CD14-positive monocyte (primary cell): ENCODE measurements around the gene ANO6. TPM values are rescaled to one million over a fixed set of nuclear protein-coding genes. Genes with fewer than 3 reads are reported as not detected.

ENCODE experiments used
- DNase-seq, 3 donors: peaks; one replicate each; pipeline ENCODE4 v3.0.0-alpha.2; 2011 to 2022
- H2AFZ ChIP-seq: 2 replicates; pipeline ENCODE4 v1.6.0; 2012; ENCODE audit warnings: mild to moderate bottlenecking, low read depth, low read length, inconsistent platforms; ENCODE audit not compliant: insufficient read depth, poor library complexity, severe bottlenecking
- H3K27ac ChIP-seq, 2 donors: 1 replicate in 1 of 2; 2 replicates in 1 of 2; pipeline ENCODE4 v1.5.1; 2012 to 2013; ENCODE audit warnings: low read length in 2 of 2, control low read depth in 1 of 2, inconsistent platforms in 1 of 2, low read depth in 1 of 2, mild to moderate bottlenecking in 1 of 2
- H3K27me3 ChIP-seq, 2 donors: one replicate each; pipeline versions ENCODE4 v1.6.0 to v1.6.1; 2011 to 2013; ENCODE audit warnings: low read length in 2 of 2; ENCODE audit not compliant: control insufficient read depth in 2 of 2, insufficient read depth in 2 of 2
- H3K36me3 ChIP-seq, 2 donors: replicated peaks in 1 of 2; 1 replicate in 1 of 2; 2 replicates in 1 of 2; pipeline versions ENCODE4 v1.5.1 to v1.6.1; 2012 to 2013; ENCODE audit warnings: low read length in 2 of 2, control low read depth in 1 of 2, inconsistent platforms in 1 of 2, mild to moderate bottlenecking in 1 of 2; ENCODE audit not compliant: insufficient read depth in 2 of 2, control insufficient read depth in 1 of 2
- H3K4me1 ChIP-seq, 2 donors: 1 replicate in 1 of 2; 2 replicates in 1 of 2; pipeline versions ENCODE4 v1.5.1 to v1.6.1; 2012 to 2013; ENCODE audit warnings: low read length in 2 of 2, control low read depth in 1 of 2, inconsistent platforms in 1 of 2, mild to moderate bottlenecking in 1 of 2, moderate library complexity in 1 of 2; ENCODE audit not compliant: insufficient read depth in 2 of 2, control insufficient read depth in 1 of 2
- H3K4me2 ChIP-seq: replicated peaks from 2 replicates; pipeline ENCODE3; 2012; ENCODE audit warnings: low read length, moderate library complexity, mild to moderate bottlenecking; ENCODE audit not compliant: poor library complexity, severe bottlenecking; ENCODE audit errors: extremely low read depth
- H3K4me3 ChIP-seq, 3 experiments: fragments of 200-600 bp in 1 of 3; sonication (generic) in 1 of 3; replicated peaks in 1 of 3; 1 replicate in 2 of 3; 2 replicates in 1 of 3; pipeline ENCODE4 v1.5.1; 2011 to 2013; ENCODE audit warnings: low read length in 3 of 3, mild to moderate bottlenecking in 3 of 3, control low read depth in 2 of 3, low read depth in 2 of 3, inconsistent platforms in 1 of 3, moderate library complexity in 1 of 3
- H3K79me2 ChIP-seq: 2 replicates; pipeline ENCODE4 v1.6.0; 2012; ENCODE audit warnings: mild to moderate bottlenecking, control low read depth, inconsistent platforms, low read length, moderate library complexity; ENCODE audit not compliant: insufficient read depth
- H3K9ac ChIP-seq: 2 replicates; pipeline ENCODE4 v1.6.0; 2017; ENCODE audit warnings: low read length, mild to moderate bottlenecking; ENCODE audit not compliant: insufficient read depth, poor library complexity, severe bottlenecking
- H3K9me3 ChIP-seq, 2 donors: replicated peaks in 1 of 2; 1 replicate in 1 of 2; 2 replicates in 1 of 2; pipeline versions ENCODE4 v1.5.1 to v1.6.1; 2012 to 2013; ENCODE audit warnings: low read length in 2 of 2, control low read depth in 1 of 2; ENCODE audit not compliant: control insufficient read depth in 1 of 2, insufficient read depth in 1 of 2
- H4K20me1 ChIP-seq: 2 replicates; pipeline ENCODE4 v1.6.0; 2012; ENCODE audit warnings: mild to moderate bottlenecking, low read length, control low read depth, moderate library complexity; ENCODE audit not compliant: insufficient read depth
- H3K27ac Mint-ChIP-seq, 7 donors: one replicate each; pipeline ENCODE4 v1.8.0; 2020; ENCODE audit warnings: mild to moderate bottlenecking in 7 of 7, mixed read lengths in 7 of 7, moderate library complexity in 6 of 7, inconsistent platforms in 2 of 7
- H3K27me3 Mint-ChIP-seq, 3 donors: one replicate each; pipeline ENCODE4 v1.8.0; 2021 to 2022; ENCODE audit warnings: low read depth in 3 of 3, mild to moderate bottlenecking in 3 of 3, mixed read lengths in 3 of 3, moderate library complexity in 3 of 3, inconsistent platforms in 1 of 3
- H3K36me3 Mint-ChIP-seq, 2 donors: one replicate each; pipeline ENCODE4 v1.8.0; 2020; ENCODE audit warnings: mixed read lengths in 2 of 2, inconsistent platforms in 1 of 2, mild to moderate bottlenecking in 1 of 2
- H3K4me1 Mint-ChIP-seq: one replicate; pipeline ENCODE4 v1.8.0; 2020; ENCODE audit warnings: mild to moderate bottlenecking, mixed read lengths
- H3K4me3 Mint-ChIP-seq, 2 donors: one replicate each; pipeline ENCODE4 v1.8.0; 2020; ENCODE audit warnings: mild to moderate bottlenecking in 2 of 2, mixed read lengths in 2 of 2, moderate library complexity in 1 of 2
- H3K9me3 Mint-ChIP-seq, 7 donors: one replicate each; pipeline ENCODE4 v1.8.0; 2020 to 2022; ENCODE audit warnings: mixed read lengths in 7 of 7, mild to moderate bottlenecking in 6 of 7, moderate library complexity in 6 of 7, inconsistent platforms in 2 of 7
- CTCF ChIP-seq: fragments of 200-600 bp; IDR thresholded peaks from one replicate; pipeline ENCODE4 v1.8.0; 2022; ENCODE audit warnings: antibody characterized with exemption, mild to moderate bottlenecking
- intact Hi-C, 2 donors: fragments of 100-400 bp; cut with micrococcal nuclease; formaldehyde crosslinking; loops; one replicate each; pipeline versions ENCODE4 v1.15.0 to v1.15.1; 2023
- polyA plus RNA-seq, 3 donors: library from polyadenylated mRNA; depleted of rRNA in 1 of 3; unstranded in 2 of 3; stranded (reverse) in 1 of 3; fragments of 300-500 nt in 2 of 3; fragments of >200 nt in 1 of 3; fragmentation: Illumina TruSeq in 2 of 3; gene quantifications; 1 replicate in 2 of 3; 2 replicates in 1 of 3; pipeline ENCODE4 v1.2.3, GENCODE V29; 2012 to 2021

The ANO6 gene
- polyA plus RNA-seq, 3 donors = 20.2 to 48.7 (median 34.1) TPM

- peaks cover 75 to 89% of the 10 kb centered on the region in 2 donors for H3K36me3 Mint-ChIP-seq
- H3K4me3 Mint-ChIP-seq = no peak overlapping the region
- H3K79me2 ChIP-seq = no peaks in the 10 kb centered on the region
- no peaks in the 10 kb centered on the region for H3K27me3 ChIP-seq
- intact Hi-C loops = no loop called here
- no peaks in the 10 kb centered on the region for H3K4me1 ChIP-seq
- no peak for DNase-seq
- no peak overlapping the region for H3K27ac ChIP-seq
- no peak overlapping the region for H3K4me3 ChIP-seq
- no peak overlapping the region for H3K9ac ChIP-seq
- H3K9me3 Mint-ChIP-seq = peaks cover 20 to 36% (median 31%) of the 10 kb centered on the region in 7 donors
- no peak overlapping the region for H3K4me2 ChIP-seq
- TF ChIP-seq CTCF = no peak
- H4K20me1 ChIP-seq = no peaks in the 10 kb centered on the region
- H3K27ac Mint-ChIP-seq = no peak overlapping the region
- peaks cover 18 to 82% of the 10 kb centered on the region in 2 donors for H3K36me3 ChIP-seq
- peaks cover 9 to 33% of the 10 kb centered on the region in 2 donors for H3K9me3 ChIP-seq
- H2AFZ ChIP-seq = no peak overlapping the region
- peaks cover 0 to 2% (median 0%) of the 10 kb centered on the region in 3 donors for H3K27me3 Mint-ChIP-seq
- no peaks in the 10 kb centered on the region for H3K4me1 Mint-ChIP-seq
Measured at GRCh38 chr12:45362291-45362690, 146.4 kb downstream of the ANO6 start.

GRCh38 chr12:45363903-45364302, 148.0 kb downstream of the ANO6 start:
- Histone ChIP-seq H3K27me3 (no peaks in the 10 kb centered on the region), H3K36me3 (peaks cover 22 to 86% of the 10 kb centered on the region in 2 donors)
- H3K27ac Mint-ChIP-seq = no peak overlapping the region

More at GRCh38 chr12:45363903-45364302, 148.0 kb downstream of the ANO6 start:
- Histone ChIP-seq H3K9ac (no peak overlapping the region), H3K4me3 (no peak overlapping the region), H3K79me2 (no peaks in the 10 kb centered on the region), H3K4me2 (no peak overlapping the region), H3K27ac (no peak overlapping the region), H3K9me3 (peaks cover 9 to 33% of the 10 kb centered on the region in 2 donors), H2AFZ (no peak overlapping the region), H4K20me1 (no peaks in the 10 kb centered on the region), H3K4me1 (no peaks in the 10 kb centered on the region)
- Mint-ChIP-seq H3K4me1 (no peaks in the 10 kb centered on the region), H3K36me3 (peaks cover 74 to 82% of the 10 kb centered on the region in 2 donors), H3K9me3 (peaks cover 20 to 36% (median 29%) of the 10 kb centered on the region in 7 donors), H3K4me3 (no peak overlapping the region), H3K27me3 (peaks cover 0 to 2% (median 0%) of the 10 kb centered on the region in 3 donors)
- TF ChIP-seq CTCF = no peak
- DNase-seq = no peak
- intact Hi-C loops = no loop called here
